CD14-positive monocyte (primary cell): ENCODE data around the gene SH3GL3. TPM values are rescaled to one million over a fixed set of nuclear protein-coding genes. Genes with fewer than 3 reads are reported as not detected.

Experiments used
- DNase-seq, 3 donors: peaks; one replicate each; pipeline ENCODE4 v3.0.0-alpha.2; 2011 to 2022
- H2AFZ ChIP-seq: 2 replicates; pipeline ENCODE4 v1.6.0; 2012; ENCODE audit warnings: mild to moderate bottlenecking, low read depth, low read length, inconsistent platforms; ENCODE audit not compliant: insufficient read depth, poor library complexity, severe bottlenecking
- H3K27ac ChIP-seq, 2 donors: 1 replicate in 1 of 2; 2 replicates in 1 of 2; pipeline ENCODE4 v1.5.1; 2012 to 2013; ENCODE audit warnings: low read length in 2 of 2, control low read depth in 1 of 2, inconsistent platforms in 1 of 2, low read depth in 1 of 2, mild to moderate bottlenecking in 1 of 2
- H3K27me3 ChIP-seq, 2 donors: one replicate each; pipeline versions ENCODE4 v1.6.0 to v1.6.1; 2011 to 2013; ENCODE audit warnings: low read length in 2 of 2; ENCODE audit not compliant: control insufficient read depth in 2 of 2, insufficient read depth in 2 of 2
- H3K36me3 ChIP-seq, 2 donors: replicated peaks in 1 of 2; 1 replicate in 1 of 2; 2 replicates in 1 of 2; pipeline versions ENCODE4 v1.5.1 to v1.6.1; 2012 to 2013; ENCODE audit warnings: low read length in 2 of 2, control low read depth in 1 of 2, inconsistent platforms in 1 of 2, mild to moderate bottlenecking in 1 of 2; ENCODE audit not compliant: insufficient read depth in 2 of 2, control insufficient read depth in 1 of 2
- H3K4me1 ChIP-seq, 2 donors: 1 replicate in 1 of 2; 2 replicates in 1 of 2; pipeline versions ENCODE4 v1.5.1 to v1.6.1; 2012 to 2013; ENCODE audit warnings: low read length in 2 of 2, control low read depth in 1 of 2, inconsistent platforms in 1 of 2, mild to moderate bottlenecking in 1 of 2, moderate library complexity in 1 of 2; ENCODE audit not compliant: insufficient read depth in 2 of 2, control insufficient read depth in 1 of 2
- H3K4me2 ChIP-seq: replicated peaks from 2 replicates; pipeline ENCODE3; 2012; ENCODE audit warnings: low read length, moderate library complexity, mild to moderate bottlenecking; ENCODE audit not compliant: poor library complexity, severe bottlenecking; ENCODE audit errors: extremely low read depth
- H3K4me3 ChIP-seq, 3 experiments: fragments of 200-600 bp in 1 of 3; sonication (generic) in 1 of 3; replicated peaks in 1 of 3; 1 replicate in 2 of 3; 2 replicates in 1 of 3; pipeline ENCODE4 v1.5.1; 2011 to 2013; ENCODE audit warnings: low read length in 3 of 3, mild to moderate bottlenecking in 3 of 3, control low read depth in 2 of 3, low read depth in 2 of 3, inconsistent platforms in 1 of 3, moderate library complexity in 1 of 3
- H3K79me2 ChIP-seq: 2 replicates; pipeline ENCODE4 v1.6.0; 2012; ENCODE audit warnings: mild to moderate bottlenecking, control low read depth, inconsistent platforms, low read length, moderate library complexity; ENCODE audit not compliant: insufficient read depth
- H3K9ac ChIP-seq: 2 replicates; pipeline ENCODE4 v1.6.0; 2017; ENCODE audit warnings: low read length, mild to moderate bottlenecking; ENCODE audit not compliant: insufficient read depth, poor library complexity, severe bottlenecking
- H3K9me3 ChIP-seq, 2 donors: replicated peaks in 1 of 2; 1 replicate in 1 of 2; 2 replicates in 1 of 2; pipeline versions ENCODE4 v1.5.1 to v1.6.1; 2012 to 2013; ENCODE audit warnings: low read length in 2 of 2, control low read depth in 1 of 2; ENCODE audit not compliant: control insufficient read depth in 1 of 2, insufficient read depth in 1 of 2
- H4K20me1 ChIP-seq: 2 replicates; pipeline ENCODE4 v1.6.0; 2012; ENCODE audit warnings: mild to moderate bottlenecking, low read length, control low read depth, moderate library complexity; ENCODE audit not compliant: insufficient read depth
- H3K27ac Mint-ChIP-seq, 7 donors: one replicate each; pipeline ENCODE4 v1.8.0; 2020; ENCODE audit warnings: mild to moderate bottlenecking in 7 of 7, mixed read lengths in 7 of 7, moderate library complexity in 6 of 7, inconsistent platforms in 2 of 7
- H3K27me3 Mint-ChIP-seq, 3 donors: one replicate each; pipeline ENCODE4 v1.8.0; 2021 to 2022; ENCODE audit warnings: low read depth in 3 of 3, mild to moderate bottlenecking in 3 of 3, mixed read lengths in 3 of 3, moderate library complexity in 3 of 3, inconsistent platforms in 1 of 3
- H3K36me3 Mint-ChIP-seq, 2 donors: one replicate each; pipeline ENCODE4 v1.8.0; 2020; ENCODE audit warnings: mixed read lengths in 2 of 2, inconsistent platforms in 1 of 2, mild to moderate bottlenecking in 1 of 2
- H3K4me1 Mint-ChIP-seq: one replicate; pipeline ENCODE4 v1.8.0; 2020; ENCODE audit warnings: mild to moderate bottlenecking, mixed read lengths
- H3K4me3 Mint-ChIP-seq, 2 donors: one replicate each; pipeline ENCODE4 v1.8.0; 2020; ENCODE audit warnings: mild to moderate bottlenecking in 2 of 2, mixed read lengths in 2 of 2, moderate library complexity in 1 of 2
- H3K9me3 Mint-ChIP-seq, 7 donors: one replicate each; pipeline ENCODE4 v1.8.0; 2020 to 2022; ENCODE audit warnings: mixed read lengths in 7 of 7, mild to moderate bottlenecking in 6 of 7, moderate library complexity in 6 of 7, inconsistent platforms in 2 of 7
- WGBS: methylation state at CpG from one replicate; pipeline ENCODE4 v1.1.5; 2013; ENCODE audit warnings: missing lambda C conversion rate; ENCODE audit not compliant: insufficient coverage; 5-methylcytosine and 5-hydroxymethylcytosine counted together
- intact Hi-C, 2 donors: fragments of 100-400 bp; cut with micrococcal nuclease; formaldehyde crosslinking; loops; one replicate each; pipeline versions ENCODE4 v1.15.0 to v1.15.1; 2023
- polyA plus RNA-seq, 3 donors: library from polyadenylated mRNA; depleted of rRNA in 1 of 3; unstranded in 2 of 3; stranded (reverse) in 1 of 3; fragments of 300-500 nt in 2 of 3; fragments of >200 nt in 1 of 3; fragmentation: Illumina TruSeq in 2 of 3; gene quantifications; 1 replicate in 2 of 3; 2 replicates in 1 of 3; pipeline ENCODE4 v1.2.3, GENCODE V29; 2012 to 2021
- TF ChIP-seq, protein P1 (sequence below): fragments of 200-600 bp; IDR thresholded peaks from one replicate; pipeline ENCODE4 v1.8.0; 2022; ENCODE audit warnings: antibody characterized with exemption, mild to moderate bottlenecking

The SH3GL3 gene
- polyA plus RNA-seq, 3 donors = not detected

DNA sequence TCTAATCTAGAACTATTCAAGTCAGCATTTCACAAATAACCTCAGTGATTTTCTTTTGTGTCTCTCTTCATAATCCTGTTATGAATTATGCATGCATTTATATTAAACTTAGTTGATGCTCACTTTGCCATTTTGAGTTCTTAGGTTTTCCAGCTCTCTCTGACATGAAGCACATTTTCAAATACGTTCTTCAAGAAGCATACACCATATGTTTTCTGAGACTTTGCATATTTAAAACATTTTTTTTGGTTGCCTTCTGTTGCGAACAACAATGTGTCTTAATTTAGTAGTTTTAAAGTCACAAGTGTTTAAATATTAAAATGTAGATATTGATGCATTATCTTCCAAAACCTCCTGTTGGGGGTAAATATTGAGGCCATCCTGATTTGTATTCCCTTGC is 37.5 kb downstream of the SH3GL3 start:
- Mint-ChIP-seq H3K36me3 (no peaks in the 10 kb centered on the region), H3K9me3 (peaks cover 0 to 11% (median 5%) of the 10 kb centered on the region in 7 donors), H3K27ac (no peak overlapping the region), H3K27me3 (peaks cover 0 to 2% (median 0%) of the 10 kb centered on the region in 3 donors), H3K4me1 (no peaks in the 10 kb centered on the region), H3K4me3 (no peak overlapping the region)
- Histone ChIP-seq H4K20me1 (no peaks in the 10 kb centered on the region), H2AFZ (no peak overlapping the region), H3K27me3 (no peaks in the 10 kb centered on the region), H3K79me2 (no peaks in the 10 kb centered on the region), H3K9ac (no peak overlapping the region), H3K4me1 (no peaks in the 10 kb centered on the region), H3K36me3 (no peaks in the 10 kb centered on the region), H3K27ac (no peak overlapping the region), H3K4me3 (no peak overlapping the region), H3K4me2 (no peak overlapping the region), H3K9me3 (no peaks in the 10 kb centered on the region)
- intact Hi-C loops = no loop called here
- WGBS = no CpG with 5 or more reads among the region's 2 CpGs
- TF ChIP-seq, protein P1, sequence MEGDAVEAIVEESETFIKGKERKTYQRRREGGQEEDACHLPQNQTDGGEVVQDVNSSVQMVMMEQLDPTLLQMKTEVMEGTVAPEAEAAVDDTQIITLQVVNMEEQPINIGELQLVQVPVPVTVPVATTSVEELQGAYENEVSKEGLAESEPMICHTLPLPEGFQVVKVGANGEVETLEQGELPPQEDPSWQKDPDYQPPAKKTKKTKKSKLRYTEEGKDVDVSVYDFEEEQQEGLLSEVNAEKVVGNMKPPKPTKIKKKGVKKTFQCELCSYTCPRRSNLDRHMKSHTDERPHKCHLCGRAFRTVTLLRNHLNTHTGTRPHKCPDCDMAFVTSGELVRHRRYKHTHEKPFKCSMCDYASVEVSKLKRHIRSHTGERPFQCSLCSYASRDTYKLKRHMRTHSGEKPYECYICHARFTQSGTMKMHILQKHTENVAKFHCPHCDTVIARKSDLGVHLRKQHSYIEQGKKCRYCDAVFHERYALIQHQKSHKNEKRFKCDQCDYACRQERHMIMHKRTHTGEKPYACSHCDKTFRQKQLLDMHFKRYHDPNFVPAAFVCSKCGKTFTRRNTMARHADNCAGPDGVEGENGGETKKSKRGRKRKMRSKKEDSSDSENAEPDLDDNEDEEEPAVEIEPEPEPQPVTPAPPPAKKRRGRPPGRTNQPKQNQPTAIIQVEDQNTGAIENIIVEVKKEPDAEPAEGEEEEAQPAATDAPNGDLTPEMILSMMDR = no peak
- DNase-seq = no peak

DNA sequence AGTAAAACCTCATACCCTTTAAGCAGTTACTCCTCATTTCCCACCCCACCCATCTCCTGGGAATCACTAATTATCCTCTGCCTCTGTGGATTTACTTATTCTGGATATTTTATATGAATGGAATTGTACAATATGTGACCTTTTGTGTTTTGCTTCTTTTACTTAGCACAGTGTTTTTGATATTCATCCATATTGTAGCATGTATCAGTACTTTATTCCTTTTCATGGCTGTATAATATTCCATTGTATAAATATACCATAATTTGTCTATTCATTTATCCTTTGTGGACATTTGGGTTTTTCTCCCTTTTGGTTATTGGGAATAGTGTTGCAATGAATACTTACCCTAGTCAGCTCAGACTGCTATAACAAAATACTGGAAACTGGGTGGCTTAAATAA is 39.2 kb downstream of the SH3GL3 start:
- H3K27ac Mint-ChIP-seq = no peak overlapping the region
- peaks cover 0 to 11% (median 5%) of the 10 kb centered on the region in 7 donors for H3K9me3 Mint-ChIP-seq
- H3K36me3 ChIP-seq = no peaks in the 10 kb centered on the region
- TF ChIP-seq, protein P1 = no peak
- no peaks in the 10 kb centered on the region for H3K36me3 Mint-ChIP-seq
- intact Hi-C loops = no loop called here
- no peaks in the 10 kb centered on the region for H4K20me1 ChIP-seq
- H3K4me2 ChIP-seq = no peak overlapping the region
- H3K79me2 ChIP-seq = no peaks in the 10 kb centered on the region
- no peak overlapping the region for H3K27ac ChIP-seq
- H3K4me1 ChIP-seq = no peaks in the 10 kb centered on the region
- H3K27me3 Mint-ChIP-seq = peaks cover 0 to 5% (median 0%) of the 10 kb centered on the region in 3 donors
- no peak overlapping the region for H3K4me3 Mint-ChIP-seq
- no peak overlapping the region for H3K4me3 ChIP-seq
- no peak overlapping the region for H3K9ac ChIP-seq
- no peaks in the 10 kb centered on the region for H3K9me3 ChIP-seq
- H3K4me1 Mint-ChIP-seq = no peaks in the 10 kb centered on the region
- no peak overlapping the region for H2AFZ ChIP-seq
- no peaks in the 10 kb centered on the region for H3K27me3 ChIP-seq
- DNase-seq = no peak
